HEK293 (cell line): ENCODE results near the gene MT1B.

Source experiments
- CTCF ChIA-PET: fragments of 350-600 bp; formaldehyde crosslinking; extraction: SDS; loops from one replicate; lab custom pipeline; 2021; ENCODE audit warnings: antibody characterized with exemption; lab: Yijun Ruan, JAX
- POLR2A ChIA-PET: fragments of 300-600 bp; formaldehyde crosslinking; extraction: SDS; loops from one replicate; lab custom pipeline; 2020; ENCODE audit warnings: antibody characterized with exemption, inconsistent platforms; lab: Yijun Ruan, JAX
- H3K27ac ChIP-seq: fragments of 200-500 bp; sonication (Bioruptor generic); 2 replicates; pipeline ENCODE4 v1.5.1; 2014; ENCODE audit warnings: low read depth, low read length, control low read depth, inconsistent platforms; ENCODE audit errors: extremely low read depth
- H3K36me3 ChIP-seq, 2 experiments: fragments of 200-500 bp in 1 of 2; sonication (Bioruptor generic) in 1 of 2; 1 replicate in 1 of 2; 2 replicates in 1 of 2; pipeline ENCODE4 v1.5.1; 2014 to 2017; ENCODE audit warnings: inconsistent platforms in 2 of 2, low read length in 2 of 2; ENCODE audit not compliant: control insufficient read depth in 2 of 2, insufficient read depth in 1 of 2
- H3K4me1 ChIP-seq: fragments of 200-500 bp; sonication (Bioruptor generic); 2 replicates; pipeline ENCODE4 v1.5.1; 2014; ENCODE audit warnings: mild to moderate bottlenecking, low read length, inconsistent platforms; ENCODE audit not compliant: control insufficient read depth, insufficient read depth
- H3K4me3 ChIP-seq: 2 replicates; pipeline ENCODE4 v1.5.1; 2011; ENCODE audit warnings: low read depth, mild to moderate bottlenecking, control low read depth, low read length, moderate library complexity
- H3K9me3 ChIP-seq: fragments of 200-500 bp; sonication (Bioruptor generic); 2 replicates; pipeline ENCODE4 v1.5.1; 2014; ENCODE audit warnings: low read depth, low read length, inconsistent platforms; ENCODE audit not compliant: control insufficient read depth, insufficient read depth
- EGR2 ChIP-seq: fragments of 450-650 bp; formaldehyde crosslinking; IDR thresholded peaks from 2 replicates; pipeline ENCODE4 v1.5.1; 2016; ENCODE audit warnings: low read depth, missing biosample characterization, missing genetic modification characterization
- IKZF3 ChIP-seq: fragments of 450-650 bp; IDR thresholded peaks from 2 replicates; pipeline ENCODE4 v1.5.0; 2018; ENCODE audit warnings: missing biosample characterization, mild to moderate bottlenecking, missing genetic modification characterization, moderate library complexity
- MZF1 ChIP-seq: fragments of 450-650 bp; formaldehyde crosslinking; IDR thresholded peaks from 2 replicates; pipeline ENCODE4 v1.5.1; 2017; ENCODE audit warnings: missing biosample characterization, missing genetic modification characterization, borderline replicate concordance
- SP2 ChIP-seq: fragments of 450-650 bp; formaldehyde crosslinking; IDR thresholded peaks from 2 replicates; pipeline ENCODE4 v1.5.1; 2016; ENCODE audit warnings: missing biosample characterization, missing genetic modification characterization
- ZFP69B ChIP-seq: fragments of 450-650 bp; formaldehyde crosslinking; IDR thresholded peaks from 2 replicates; pipeline ENCODE4 v1.5.1; 2016; ENCODE audit warnings: missing biosample characterization, missing genetic modification characterization
- ZNF112 ChIP-seq: fragments of 450-650 bp; formaldehyde crosslinking; IDR thresholded peaks from 2 replicates; pipeline ENCODE4 v1.5.0; 2017; ENCODE audit warnings: missing biosample characterization, missing genetic modification characterization
- ZNF121 ChIP-seq: fragments of 450-650 bp; formaldehyde crosslinking; IDR thresholded peaks from 2 replicates; pipeline ENCODE4 v1.5.1; 2016; ENCODE audit warnings: missing biosample characterization, missing genetic modification characterization
- ZNF146 ChIP-seq: fragments of 450-650 bp; formaldehyde crosslinking; IDR thresholded peaks from 2 replicates; pipeline ENCODE4 v1.5.1; 2016; ENCODE audit warnings: missing biosample characterization, missing genetic modification characterization
- ZNF366 ChIP-seq: fragments of 450-650 bp; formaldehyde crosslinking; conservative IDR thresholded peaks from 2 replicates; pipeline ENCODE4 v1.5.1; 2016; ENCODE audit warnings: missing biosample characterization, missing genetic modification characterization
- ZNF391 ChIP-seq: fragments of 450-650 bp; formaldehyde crosslinking; IDR thresholded peaks from 2 replicates; pipeline ENCODE4 v1.5.1; 2016; ENCODE audit warnings: low read depth, missing biosample characterization, missing genetic modification characterization, borderline replicate concordance
- ZNF510 ChIP-seq: fragments of 450-650 bp; formaldehyde crosslinking; IDR thresholded peaks from 2 replicates; pipeline ENCODE4 v1.5.1; 2018; ENCODE audit warnings: mild to moderate bottlenecking, missing genetic modification characterization, missing biosample characterization; ENCODE audit not compliant: insufficient replicate concordance
- ZNF571 ChIP-seq: fragments of 450-650 bp; formaldehyde crosslinking; IDR thresholded peaks from 2 replicates; pipeline ENCODE4 v1.5.0; 2017; ENCODE audit warnings: missing biosample characterization, missing genetic modification characterization
- ZNF596 ChIP-seq: fragments of 450-650 bp; IDR thresholded peaks from 2 replicates; pipeline ENCODE4 v1.5.0; 2018; ENCODE audit warnings: missing biosample characterization, mild to moderate bottlenecking, missing genetic modification characterization, moderate library complexity
- ZNF600 ChIP-seq: fragments of 450-650 bp; formaldehyde crosslinking; IDR thresholded peaks from 2 replicates; pipeline ENCODE4 v1.5.1; 2016; ENCODE audit warnings: missing biosample characterization, missing genetic modification characterization
- ZNF623 ChIP-seq: fragments of 450-650 bp; formaldehyde crosslinking; IDR thresholded peaks from 2 replicates; pipeline ENCODE4 v1.5.1; 2016; ENCODE audit warnings: missing biosample characterization, missing genetic modification characterization
- ZNF626 ChIP-seq: fragments of 450-650 bp; sonication (Bioruptor Pico); formaldehyde crosslinking; IDR thresholded peaks from 2 replicates; pipeline ENCODE4 v1.5.1; 2018; ENCODE audit warnings: missing biosample characterization, missing genetic modification characterization, inconsistent platforms
- ZXDB ChIP-seq: fragments of 450-650 bp; formaldehyde crosslinking; IDR thresholded peaks from 2 replicates; pipeline ENCODE4 v1.5.1; 2016; ENCODE audit warnings: missing biosample characterization, missing genetic modification characterization
- TF ChIP-seq, protein P1 (sequence below): fragments of 450-650 bp; formaldehyde crosslinking; IDR thresholded peaks from 2 replicates; pipeline ENCODE4 v1.5.1; 2016; ENCODE audit warnings: missing biosample characterization, missing genetic modification characterization
- TF ChIP-seq, protein P2 (sequence below): fragments of 450-650 bp; formaldehyde crosslinking; IDR thresholded peaks from 2 replicates; pipeline ENCODE4 v1.5.1; 2016; ENCODE audit warnings: missing biosample characterization, missing genetic modification characterization
- TF ChIP-seq, protein P3 (sequence below): fragments of 450-650 bp; formaldehyde crosslinking; IDR thresholded peaks from 2 replicates; pipeline ENCODE4 v1.5.1; 2016; ENCODE audit warnings: missing biosample characterization, missing genetic modification characterization
- TF ChIP-seq, protein P4 (sequence below): fragments of 450-650 bp; formaldehyde crosslinking; IDR thresholded peaks from 2 replicates; pipeline ENCODE4 v1.5.1; 2017; ENCODE audit warnings: missing biosample characterization, missing genetic modification characterization

The MT1B gene

DNA sequence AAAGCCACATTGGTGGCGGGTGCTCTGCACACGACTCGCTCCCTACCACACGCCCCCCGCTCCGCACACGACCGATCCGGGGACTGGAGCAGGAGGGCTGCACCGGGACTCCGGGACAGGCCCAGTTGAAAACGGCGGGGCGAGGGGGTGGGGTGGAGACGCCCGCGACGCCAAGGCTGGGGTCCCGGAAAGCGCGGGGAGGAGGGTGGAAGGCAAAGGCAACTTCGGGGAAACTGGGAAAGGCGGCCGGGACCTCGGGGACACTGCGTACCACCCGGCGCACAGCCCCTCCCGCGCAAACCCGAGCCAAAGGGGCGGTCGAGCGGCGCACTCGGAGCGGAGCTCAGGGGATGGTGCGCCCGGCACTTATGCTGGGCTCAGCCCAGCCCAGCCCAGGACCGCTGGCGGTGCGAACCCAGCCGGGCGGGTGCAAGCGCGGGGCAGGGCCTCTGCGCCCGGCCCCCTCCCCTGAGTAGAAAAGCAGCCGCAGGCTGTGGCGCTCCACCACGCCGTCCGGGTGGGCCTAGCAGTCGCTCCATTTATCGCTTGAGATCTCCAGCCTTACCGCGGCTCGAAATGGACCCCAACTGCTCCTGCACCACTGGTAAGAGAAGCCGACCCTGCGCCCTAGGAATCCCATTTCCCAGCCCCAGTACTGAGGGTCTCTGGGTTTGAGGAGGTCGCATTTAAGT lies 19.4 kb upstream of the MT1B start, which contains the start of gene MT1M (continued):
- TF ChIP-seq, protein P1, sequence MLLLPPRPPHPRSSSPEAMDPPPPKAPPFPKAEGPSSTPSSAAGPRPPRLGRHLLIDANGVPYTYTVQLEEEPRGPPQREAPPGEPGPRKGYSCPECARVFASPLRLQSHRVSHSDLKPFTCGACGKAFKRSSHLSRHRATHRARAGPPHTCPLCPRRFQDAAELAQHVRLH (tag by site-specific recombination): no peak
- no peak for TF ChIP-seq ZNF121 (tag by site-specific recombination)
- no peak for TF ChIP-seq SP2 (tag by site-specific recombination)
- TF ChIP-seq, all 188 proteins: peak for 0

DNA sequence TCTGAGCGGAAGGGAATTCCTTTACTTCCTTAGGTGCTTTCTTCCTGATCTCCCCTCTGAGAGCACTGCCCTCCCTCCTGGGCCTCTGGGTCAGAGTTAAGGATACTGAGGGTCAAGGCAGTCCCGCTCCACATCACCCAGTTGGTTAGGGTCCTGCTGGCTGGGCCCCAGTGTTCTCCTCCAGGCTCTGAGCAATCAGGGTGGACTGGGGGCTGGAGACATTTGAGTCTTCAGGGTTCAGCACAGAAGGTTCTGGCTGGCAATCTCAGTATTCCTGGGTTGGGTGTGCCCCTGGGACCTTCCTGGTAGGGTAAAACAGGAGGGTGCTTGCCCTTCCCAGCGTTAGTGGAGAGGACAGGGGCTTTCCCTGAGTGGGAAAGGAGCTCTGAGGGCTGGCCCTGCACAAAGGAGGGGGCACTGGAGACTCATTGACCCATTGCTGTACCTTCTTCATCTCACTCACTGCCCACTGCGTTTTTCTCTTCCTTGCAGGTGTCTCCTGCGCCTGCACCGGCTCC lies 18.8 kb upstream of the MT1B start:
- ChIA-PET CTCF (interaction anchor here (0.6 kb wide), 1 partner anchor 29 kb away, joined by 5 read pairs; no protein-coding TSS in a partner anchor), POLR2A (no interaction called here)
- H3K4me1 ChIP-seq: no peaks in the 10 kb centered on the region
- H3K27ac ChIP-seq: no peak overlapping the region
- no peaks in the 10 kb centered on the region for H3K36me3 ChIP-seq
- H3K9me3 ChIP-seq: no peaks in the 10 kb centered on the region
- H3K4me3 ChIP-seq: no peak overlapping the region
- TF ChIP-seq MZF1 (tag by site-specific recombination) (no peak), ZNF600 (tag by site-specific recombination) (no peak)
- TF ChIP-seq, all 188 proteins: peak for 0

DNA sequence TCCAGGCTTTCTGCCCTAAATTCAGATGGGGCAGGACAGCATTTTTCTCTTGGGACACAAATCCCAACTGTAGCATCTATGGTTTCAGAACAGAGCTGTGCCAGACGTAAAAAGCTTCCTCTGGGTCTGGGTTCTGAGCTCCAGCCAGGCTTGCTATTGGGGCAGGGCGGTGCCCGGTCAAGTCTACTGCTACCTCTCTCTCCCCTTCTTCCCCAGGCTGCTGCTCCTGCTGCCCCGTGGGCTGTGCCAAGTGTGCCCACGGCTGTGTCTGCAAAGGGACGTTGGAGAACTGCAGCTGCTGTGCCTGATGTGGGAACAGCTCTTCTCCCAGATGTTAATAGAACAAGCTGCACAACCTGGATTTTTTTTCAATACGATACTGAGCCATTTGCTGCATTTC lies 18.2 kb upstream of the MT1B start:
- no peaks in the 10 kb centered on the region for H3K4me1 ChIP-seq
- TF ChIP-seq ZNF510 (tag by site-specific recombination) (no peak), ZNF391 (tag by site-specific recombination) (no peak), ZNF146 (tag by site-specific recombination) (no peak), ZFP69B (tag by site-specific recombination) (no peak), ZNF571 (tag by site-specific recombination) (no peak), ZNF623 (tag by site-specific recombination) (no peak), ZNF366 (tag by site-specific recombination) (no peak), ZXDB (no peak), ZNF596 (tag by site-specific recombination) (no peak), ZNF112 (no peak), ZNF626 (tag by site-specific recombination) (no peak), IKZF3 (no peak), EGR2 (tag by site-specific recombination) (no peak)
- TF ChIP-seq, protein P2, sequence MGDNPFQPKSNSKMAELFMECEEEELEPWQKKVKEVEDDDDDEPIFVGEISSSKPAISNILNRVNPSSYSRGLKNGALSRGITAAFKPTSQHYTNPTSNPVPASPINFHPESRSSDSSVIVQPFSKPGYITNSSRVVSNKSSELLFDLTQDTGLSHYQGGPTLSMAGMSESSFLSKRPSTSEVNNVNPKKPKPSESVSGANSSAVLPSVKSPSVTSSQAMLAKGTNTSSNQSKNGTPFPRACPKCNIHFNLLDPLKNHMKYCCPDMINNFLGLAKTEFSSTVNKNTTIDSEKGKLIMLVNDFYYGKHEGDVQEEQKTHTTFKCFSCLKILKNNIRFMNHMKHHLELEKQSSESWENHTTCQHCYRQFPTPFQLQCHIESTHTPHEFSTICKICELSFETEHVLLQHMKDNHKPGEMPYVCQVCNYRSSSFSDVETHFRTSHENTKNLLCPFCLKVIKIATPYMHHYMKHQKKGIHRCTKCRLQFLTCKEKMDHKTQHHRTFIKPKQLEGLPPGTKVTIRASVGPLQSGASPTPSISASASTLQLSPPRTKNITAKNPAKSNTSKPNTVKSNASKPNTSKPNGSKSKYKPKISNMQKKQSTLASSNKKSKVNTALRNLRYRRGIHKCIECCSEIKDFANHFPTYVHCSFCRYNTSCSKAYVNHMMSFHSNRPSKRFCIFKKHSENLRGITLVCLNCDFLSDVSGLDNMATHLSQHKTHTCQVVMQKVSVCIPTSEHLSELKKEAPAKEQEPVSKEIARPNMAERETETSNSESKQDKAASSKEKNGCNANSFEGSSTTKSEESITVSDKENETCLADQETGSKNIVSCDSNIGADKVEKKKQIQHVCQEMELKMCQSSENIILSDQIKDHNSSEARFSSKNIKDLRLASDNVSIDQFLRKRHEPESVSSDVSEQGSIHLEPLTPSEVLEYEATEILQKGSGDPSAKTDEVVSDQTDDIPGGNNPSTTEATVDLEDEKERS: no peak
- TF ChIP-seq, protein P3, sequence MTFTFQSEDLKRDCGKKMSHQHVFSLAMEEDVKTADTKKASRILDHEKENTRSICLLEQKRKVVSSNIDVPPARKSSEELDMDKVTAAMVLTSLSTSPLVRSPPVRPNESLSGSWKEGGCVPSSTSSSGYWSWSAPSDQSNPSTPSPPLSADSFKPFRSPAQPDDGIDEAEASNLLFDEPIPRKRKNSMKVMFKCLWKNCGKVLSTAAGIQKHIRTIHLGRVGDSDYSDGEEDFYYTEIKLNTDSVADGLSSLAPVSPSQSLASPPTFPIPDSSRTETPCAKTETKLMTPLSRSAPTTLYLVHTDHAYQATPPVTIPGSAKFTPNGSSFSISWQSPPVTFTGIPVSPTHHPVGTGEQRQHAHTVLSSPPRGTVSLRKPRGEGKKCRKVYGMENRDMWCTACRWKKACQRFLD (tag by site-specific recombination): no peak
- TF ChIP-seq, protein P4, sequence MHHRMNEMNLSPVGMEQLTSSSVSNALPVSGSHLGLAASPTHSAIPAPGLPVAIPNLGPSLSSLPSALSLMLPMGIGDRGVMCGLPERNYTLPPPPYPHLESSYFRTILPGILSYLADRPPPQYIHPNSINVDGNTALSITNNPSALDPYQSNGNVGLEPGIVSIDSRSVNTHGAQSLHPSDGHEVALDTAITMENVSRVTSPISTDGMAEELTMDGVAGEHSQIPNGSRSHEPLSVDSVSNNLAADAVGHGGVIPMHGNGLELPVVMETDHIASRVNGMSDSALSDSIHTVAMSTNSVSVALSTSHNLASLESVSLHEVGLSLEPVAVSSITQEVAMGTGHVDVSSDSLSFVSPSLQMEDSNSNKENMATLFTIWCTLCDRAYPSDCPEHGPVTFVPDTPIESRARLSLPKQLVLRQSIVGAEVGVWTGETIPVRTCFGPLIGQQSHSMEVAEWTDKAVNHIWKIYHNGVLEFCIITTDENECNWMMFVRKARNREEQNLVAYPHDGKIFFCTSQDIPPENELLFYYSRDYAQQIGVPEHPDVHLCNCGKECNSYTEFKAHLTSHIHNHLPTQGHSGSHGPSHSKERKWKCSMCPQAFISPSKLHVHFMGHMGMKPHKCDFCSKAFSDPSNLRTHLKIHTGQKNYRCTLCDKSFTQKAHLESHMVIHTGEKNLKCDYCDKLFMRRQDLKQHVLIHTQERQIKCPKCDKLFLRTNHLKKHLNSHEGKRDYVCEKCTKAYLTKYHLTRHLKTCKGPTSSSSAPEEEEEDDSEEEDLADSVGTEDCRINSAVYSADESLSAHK (tag by site-specific recombination): no peak
- no peaks in the 10 kb centered on the region for H3K36me3 ChIP-seq
- no peak overlapping the region for H3K4me3 ChIP-seq
- ChIA-PET POLR2A (interaction anchor here (0.9 kb wide), 1 partner anchor 25 kb away, joined by 3 read pairs; the partner anchor contains the start of gene MT2A), CTCF (interaction anchor here (0.6 to 0.9 kb wide), 2 partner anchors 23 to 28 kb away, joined by 3 to 5 read pairs; no protein-coding TSS in a partner anchor)
- no peak overlapping the region for H3K27ac ChIP-seq
- H3K9me3 ChIP-seq: no peaks in the 10 kb centered on the region
